OCI-LY1 (cell line): Measurements from ENCODE around the gene SNTG2.

Experiments
- H2AFZ ChIP-seq: fragments of 200-600 bp; sonication (generic), shearing (Covaris generic); 2 replicates; pipeline ENCODE4 v1.6.0; 2014; ENCODE audit warnings: antibody characterized with exemption, mild to moderate bottlenecking, low read length
- H3F3A ChIP-seq: fragments of 200-600 bp; sonication (generic), shearing (Covaris generic); 2 replicates; pipeline ENCODE4 v1.6.0; 2014; ENCODE audit warnings: mild to moderate bottlenecking, antibody characterized with exemption, low read length, moderate library complexity; ENCODE audit not compliant: insufficient read depth
- H3K27ac ChIP-seq: fragments of 200-600 bp; sonication (generic); 2 replicates; pipeline ENCODE4 v1.5.1; 2014; ENCODE audit warnings: low read length, mixed run types, mild to moderate bottlenecking, low read depth; ENCODE audit not compliant: poor library complexity, severe bottlenecking
- H3K27me3 ChIP-seq: fragments of 200-600 bp; sonication (generic); 2 replicates; pipeline ENCODE4 v1.6.0; 2014; ENCODE audit warnings: antibody characterized with exemption, mild to moderate bottlenecking, low read length, moderate library complexity; ENCODE audit not compliant: insufficient read depth
- H3K36me3 ChIP-seq: fragments of 200-600 bp; sonication (generic); 2 replicates; pipeline ENCODE4 v1.6.1; 2014; ENCODE audit warnings: mild to moderate bottlenecking, antibody characterized with exemption, low read length, moderate library complexity, mixed read lengths; ENCODE audit not compliant: insufficient read depth
- H3K4me1 ChIP-seq: fragments of 200-600 bp; sonication (generic); 2 replicates; pipeline ENCODE4 v1.5.1; 2014; ENCODE audit warnings: mild to moderate bottlenecking, low read length, moderate library complexity; ENCODE audit not compliant: insufficient read depth, severe bottlenecking
- H3K4me2 ChIP-seq: fragments of 200-600 bp; sonication (generic), shearing (Covaris generic); 2 replicates; pipeline ENCODE4 v1.6.1; 2014; ENCODE audit warnings: low read length
- H3K4me3 ChIP-seq: fragments of 200-600 bp; sonication (generic); 2 replicates; pipeline ENCODE4 v1.5.1; 2014; ENCODE audit warnings: low read length, low read depth, mild to moderate bottlenecking, mixed read lengths; ENCODE audit not compliant: poor library complexity, severe bottlenecking
- H3K79me2 ChIP-seq: fragments of 200-600 bp; shearing (Covaris generic); 2 replicates; pipeline ENCODE4 v1.6.1; 2016; ENCODE audit warnings: mixed run types, low read length, mixed read lengths; ENCODE audit not compliant: insufficient read depth
- H3K9ac ChIP-seq: fragments of 200-600 bp; sonication (generic), shearing (Covaris generic); 2 replicates; pipeline ENCODE4 v1.6.1; 2014; ENCODE audit warnings: mild to moderate bottlenecking, low read length, mixed read lengths
- H3K9me2 ChIP-seq: fragments of 200-600 bp; sonication (generic), shearing (Covaris generic); 2 replicates; pipeline ENCODE4 v1.6.1; 2014; ENCODE audit warnings: low read depth, mild to moderate bottlenecking, low read length, mixed read lengths
- H3K9me3 ChIP-seq: fragments of 200-600 bp; shearing (Covaris generic); 2 replicates; pipeline ENCODE4 v1.6.1; 2014; ENCODE audit warnings: low read length, mixed read lengths
- H4K20me1 ChIP-seq: fragments of 200-600 bp; sonication (generic), shearing (Covaris generic); 2 replicates; pipeline ENCODE4 v1.6.0; 2016; ENCODE audit warnings: mild to moderate bottlenecking, low read length; ENCODE audit not compliant: insufficient read depth
- CTCF ChIP-seq: fragments of 200-600 bp; sonication (generic), shearing (Covaris generic); IDR thresholded peaks from 2 replicates; pipeline ENCODE4 v1.5.1; 2017; ENCODE audit warnings: mild to moderate bottlenecking, antibody characterized with exemption, low read length, moderate library complexity, mixed read lengths
- EZH2 ChIP-seq: fragments of 200-600 bp; sonication (generic), shearing (Covaris generic); IDR thresholded peaks from 2 replicates; pipeline ENCODE4 v1.8.0; 2017; ENCODE audit warnings: borderline replicate concordance, mixed run types, mild to moderate bottlenecking, antibody characterized with exemption, low read length, moderate library complexity, mixed read lengths

SNTG2 gene

DNA sequence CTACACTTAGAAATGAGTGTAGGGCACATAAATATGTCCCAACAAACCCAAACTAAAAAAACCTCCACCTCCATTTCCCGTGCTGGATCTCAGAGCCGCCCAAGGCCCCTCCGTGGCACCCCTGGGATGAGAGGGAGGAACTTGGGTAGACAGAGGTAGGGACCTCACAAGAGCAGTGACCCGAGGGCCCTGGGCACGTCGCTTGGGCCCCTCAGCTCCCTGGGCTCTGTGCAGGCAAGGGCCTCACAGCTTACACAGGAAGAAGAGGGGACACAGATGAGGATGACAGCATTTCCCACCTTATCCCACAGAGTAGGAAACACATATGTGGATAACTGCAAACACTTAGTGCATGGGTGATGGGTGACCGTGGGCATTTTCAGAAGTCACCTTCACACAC, 368.7 kb downstream of the SNTG2 start:
- TF ChIP-seq EZH2 (no peak), CTCF (no peak)
- Histone ChIP-seq H3K4me2 (no peak overlapping the region), H3K9ac (no peak overlapping the region), H3K4me1 (no peaks in the 10 kb centered on the region), H3K79me2 (no peaks in the 10 kb centered on the region), H3K27me3 (no peaks in the 10 kb centered on the region), H3K36me3 (no peaks in the 10 kb centered on the region), H3K9me2 (no peaks in the 10 kb centered on the region), H4K20me1 (no peaks in the 10 kb centered on the region), H3K4me3 (no peak overlapping the region), H3F3A (no peaks in the 10 kb centered on the region), H3K9me3 (no peaks in the 10 kb centered on the region), H2AFZ (no peak overlapping the region), H3K27ac (no peak overlapping the region)

DNA sequence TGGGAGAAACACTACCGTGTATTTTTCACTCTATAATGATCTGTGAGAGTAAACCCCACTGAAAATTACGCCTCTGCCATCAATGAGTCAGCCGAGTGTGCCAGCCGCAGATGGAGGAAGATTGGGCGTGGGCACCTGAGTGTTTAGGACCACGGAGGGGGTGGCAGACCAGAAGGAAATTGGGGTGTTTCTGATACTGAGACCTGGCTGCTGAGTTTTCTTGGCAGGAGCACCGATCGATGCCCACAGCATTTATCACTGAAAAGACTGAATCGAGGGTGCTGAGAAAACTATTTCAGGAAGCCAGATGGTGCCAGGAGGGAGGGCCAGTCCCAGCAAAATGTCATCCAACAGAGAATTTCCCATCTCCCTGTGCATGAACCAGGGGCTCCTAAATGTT, 370.7 kb downstream of the SNTG2 start:
- Histone ChIP-seq H3K9me2 (no peaks in the 10 kb centered on the region), H3K27ac (no peak overlapping the region), H4K20me1 (no peaks in the 10 kb centered on the region), H3K9me3 (no peaks in the 10 kb centered on the region), H3K27me3 (no peaks in the 10 kb centered on the region), H3K4me3 (no peak overlapping the region), H3K4me1 (no peaks in the 10 kb centered on the region), H3K4me2 (no peak overlapping the region), H3K79me2 (no peaks in the 10 kb centered on the region), H2AFZ (no peak overlapping the region), H3F3A (no peaks in the 10 kb centered on the region), H3K36me3 (no peaks in the 10 kb centered on the region), H3K9ac (no peak overlapping the region)
- TF ChIP-seq CTCF (no peak), EZH2 (no peak)

DNA sequence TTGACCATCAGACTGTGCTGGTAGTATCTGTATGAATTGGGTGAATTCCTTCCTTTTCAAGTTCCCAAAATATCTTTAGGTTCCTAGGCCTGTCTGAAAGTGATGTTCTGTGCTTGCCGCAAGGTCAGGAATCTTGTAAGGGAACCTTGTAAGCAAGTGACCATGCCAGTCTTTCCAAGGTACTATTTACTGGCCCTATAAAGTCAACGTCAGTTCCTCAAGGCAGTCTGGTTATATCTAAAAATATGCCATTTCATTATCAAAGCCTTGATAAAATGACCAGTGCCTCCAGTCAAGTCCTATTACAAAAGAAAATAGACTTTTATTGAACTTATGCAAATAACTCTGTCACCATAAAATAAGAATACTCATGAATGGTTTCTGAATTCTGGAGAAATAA, 374.2 kb downstream of the SNTG2 start:
- no peaks in the 10 kb centered on the region for H3F3A ChIP-seq
- no peaks in the 10 kb centered on the region for H3K79me2 ChIP-seq
- H3K9ac ChIP-seq: no peak overlapping the region
- H4K20me1 ChIP-seq: no peaks in the 10 kb centered on the region
- H3K9me3 ChIP-seq: no peaks in the 10 kb centered on the region
- H3K9me2 ChIP-seq: no peaks in the 10 kb centered on the region
- no peak overlapping the region for H3K27ac ChIP-seq
- TF ChIP-seq CTCF (no peak), EZH2 (no peak)
- no peaks in the 10 kb centered on the region for H3K4me1 ChIP-seq
- no peaks in the 10 kb centered on the region for H3K36me3 ChIP-seq
- H3K4me2 ChIP-seq: no peak overlapping the region
- no peak overlapping the region for H2AFZ ChIP-seq
- H3K27me3 ChIP-seq: no peaks in the 10 kb centered on the region
- no peak overlapping the region for H3K4me3 ChIP-seq
